Natural killer cell (primary cell): ENCODE measurements around the gene CASTOR1. TPM values are rescaled to one million over a fixed set of nuclear protein-coding genes. Genes with fewer than 3 reads are reported as not detected.

ENCODE experiments used
- ATAC-seq, 3 donors: fragments of 150-1000 bp in 2 of 3; fragments of 200-7000 bp in 1 of 3; cut with Tn5 transposase; 1 replicate in 1 of 3; 2 replicates in 2 of 3; pipeline ENCODE4 v1.10.0; 2021; ENCODE audit warnings: mild to moderate bottlenecking in 2 of 3, moderate library complexity in 2 of 3
- DNase-seq, 2 donors: peaks; one replicate each; pipeline versions ENCODE4 v3.0.0 to v3.0.0-alpha.2; 2013 to 2021; ENCODE audit warnings: mixed read lengths in 1 of 2
- H3K27ac ChIP-seq: one replicate; pipeline ENCODE4 v1.5.1; 2013; ENCODE audit warnings: mild to moderate bottlenecking, low read length
- H3K27me3 ChIP-seq: one replicate; pipeline ENCODE4 v1.6.1; 2013; ENCODE audit warnings: low read length; ENCODE audit not compliant: control insufficient read depth, insufficient read depth
- H3K36me3 ChIP-seq: one replicate; pipeline ENCODE4 v1.6.1; 2013; ENCODE audit warnings: low read length; ENCODE audit not compliant: control insufficient read depth, insufficient read depth
- H3K4me1 ChIP-seq: one replicate; pipeline ENCODE4 v1.6.1; 2013; ENCODE audit warnings: low read length; ENCODE audit not compliant: control insufficient read depth, insufficient read depth
- H3K4me3 ChIP-seq: one replicate; pipeline ENCODE4 v1.5.1; 2013; ENCODE audit warnings: low read length
- H3K9me3 ChIP-seq: one replicate; pipeline ENCODE4 v1.6.1; 2013; ENCODE audit warnings: low read length; ENCODE audit not compliant: control insufficient read depth, insufficient read depth
- H3K27ac Mint-ChIP-seq, 2 donors: one replicate each; pipeline ENCODE4 v1.8.0; 2022; ENCODE audit warnings: mild to moderate bottlenecking in 2 of 2, mixed read lengths in 2 of 2, moderate library complexity in 1 of 2
- H3K27me3 Mint-ChIP-seq, 2 donors: one replicate each; pipeline ENCODE4 v1.8.0; 2022; ENCODE audit warnings: low read depth in 2 of 2, mixed read lengths in 2 of 2
- H3K36me3 Mint-ChIP-seq: one replicate; pipeline ENCODE4 v1.8.0; 2022; ENCODE audit warnings: mixed read lengths
- H3K4me1 Mint-ChIP-seq, 2 donors: one replicate each; pipeline ENCODE4 v1.8.0; 2022; ENCODE audit warnings: mixed read lengths in 2 of 2
- H3K4me3 Mint-ChIP-seq: one replicate; pipeline ENCODE4 v1.8.0; 2022; ENCODE audit warnings: mild to moderate bottlenecking, moderate library complexity, mixed read lengths
- H3K9me3 Mint-ChIP-seq, 2 donors: one replicate each; pipeline ENCODE4 v1.8.0; 2022; ENCODE audit warnings: mixed read lengths in 2 of 2
- WGBS: methylation state at CpG from one replicate; pipeline ENCODE4 v1.1.7; 2013; ENCODE audit warnings: missing lambda C conversion rate; ENCODE audit not compliant: insufficient coverage; 5-methylcytosine and 5-hydroxymethylcytosine counted together
- intact Hi-C: fragments of 100-400 bp; cut with micrococcal nuclease; formaldehyde crosslinking; loops from one replicate; pipeline ENCODE4 v1.14.2; 2022
- total RNA-seq, 4 donors: library from RNA; stranded (reverse); fragments of 120-200 nt in 1 of 4; gene quantifications; one replicate each; pipeline versions ENCODE4 v1.2.3 to v1.2.4, GENCODE V29; 2013 to 2022
- TF ChIP-seq, protein P1 (sequence below): fragments of 200-600 bp; IDR thresholded peaks from one replicate; pipeline ENCODE4 v1.8.0; 2022; ENCODE audit warnings: antibody characterized with exemption

CASTOR1 gene
- total RNA-seq, 3 donors from 2014 or later (not counting 1 experiment from before 2014, with no cell fraction given): 7.0 to 11.9 (median 8.8) TPM

DNA sequence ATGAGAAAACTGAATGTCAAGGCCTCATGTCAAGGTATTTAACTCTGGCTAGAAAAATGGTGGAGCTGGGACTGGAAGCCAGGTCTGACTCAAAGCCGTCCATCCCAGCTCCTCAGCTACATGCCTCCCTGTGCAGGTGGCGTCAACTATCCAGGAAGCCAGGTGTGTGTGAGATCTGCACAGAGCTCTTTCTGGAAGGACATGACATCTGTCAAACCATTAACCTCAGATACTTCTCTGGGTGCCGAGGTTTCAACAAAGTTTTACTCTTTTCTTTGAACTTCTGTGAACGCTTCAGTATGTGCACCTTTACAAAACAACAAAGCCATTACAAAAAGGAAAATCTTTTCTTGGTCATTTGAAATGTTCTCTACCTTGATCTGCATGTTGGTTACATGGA is 7.0 kb upstream of the CASTOR1 start:
- Histone ChIP-seq H3K27ac (no peak overlapping the region), H3K4me3 (no peak overlapping the region), H3K9me3 (no peaks in the 10 kb centered on the region), H3K27me3 (no peaks in the 10 kb centered on the region), H3K4me1 (peaks cover 9% of the 10 kb centered on the region), H3K36me3 (peaks cover 74% of the 10 kb centered on the region)
- WGBS: 71% methylated on average over 4 of the region's 4 CpGs
- Mint-ChIP-seq H3K27me3 (no peaks in the 10 kb centered on the region), H3K27ac (no peak overlapping the region), H3K4me1 (peaks cover 4 to 11% of the 10 kb centered on the region in 2 donors), H3K9me3 (no peaks in the 10 kb centered on the region), H3K36me3 (no peaks in the 10 kb centered on the region), H3K4me3 (no peak overlapping the region)
- TF ChIP-seq, protein P1, sequence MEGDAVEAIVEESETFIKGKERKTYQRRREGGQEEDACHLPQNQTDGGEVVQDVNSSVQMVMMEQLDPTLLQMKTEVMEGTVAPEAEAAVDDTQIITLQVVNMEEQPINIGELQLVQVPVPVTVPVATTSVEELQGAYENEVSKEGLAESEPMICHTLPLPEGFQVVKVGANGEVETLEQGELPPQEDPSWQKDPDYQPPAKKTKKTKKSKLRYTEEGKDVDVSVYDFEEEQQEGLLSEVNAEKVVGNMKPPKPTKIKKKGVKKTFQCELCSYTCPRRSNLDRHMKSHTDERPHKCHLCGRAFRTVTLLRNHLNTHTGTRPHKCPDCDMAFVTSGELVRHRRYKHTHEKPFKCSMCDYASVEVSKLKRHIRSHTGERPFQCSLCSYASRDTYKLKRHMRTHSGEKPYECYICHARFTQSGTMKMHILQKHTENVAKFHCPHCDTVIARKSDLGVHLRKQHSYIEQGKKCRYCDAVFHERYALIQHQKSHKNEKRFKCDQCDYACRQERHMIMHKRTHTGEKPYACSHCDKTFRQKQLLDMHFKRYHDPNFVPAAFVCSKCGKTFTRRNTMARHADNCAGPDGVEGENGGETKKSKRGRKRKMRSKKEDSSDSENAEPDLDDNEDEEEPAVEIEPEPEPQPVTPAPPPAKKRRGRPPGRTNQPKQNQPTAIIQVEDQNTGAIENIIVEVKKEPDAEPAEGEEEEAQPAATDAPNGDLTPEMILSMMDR: no peak
- intact Hi-C loops: no loop called here
- DNase-seq: peak in 1 of 2 donors; percentile 48
- ATAC-seq: no peak

DNA sequence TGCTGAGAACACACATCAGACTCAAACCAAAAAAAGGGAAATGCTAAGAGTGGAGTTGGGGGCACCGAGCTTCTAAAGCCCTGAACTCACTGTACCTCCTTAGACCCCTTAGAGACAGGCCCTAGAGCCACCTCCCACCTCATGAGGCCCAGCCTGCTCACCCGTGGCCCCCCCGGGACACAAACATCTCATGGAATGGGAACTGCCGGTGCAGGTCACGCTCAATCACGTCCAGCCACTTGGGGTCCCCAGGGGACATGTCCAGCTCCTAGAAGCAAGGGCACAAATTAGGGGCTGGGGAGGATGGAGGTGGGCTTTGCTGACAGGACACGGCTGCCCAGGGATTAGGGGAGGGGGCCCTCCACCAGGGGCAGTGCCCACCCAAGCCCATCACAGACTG is 6.3 kb upstream of the CASTOR1 start:
- Mint-ChIP-seq H3K9me3 (no peaks in the 10 kb centered on the region), H3K27me3 (no peaks in the 10 kb centered on the region), H3K4me3 (no peak overlapping the region), H3K27ac (no peak overlapping the region), H3K36me3 (no peaks in the 10 kb centered on the region), H3K4me1 (peaks cover 0 to 8% of the 10 kb centered on the region in 2 donors)
- H3K4me1 ChIP-seq: peaks cover 7% of the 10 kb centered on the region
- no peak overlapping the region for H3K27ac ChIP-seq
- no peak overlapping the region for H3K4me3 ChIP-seq
- intact Hi-C loops: no loop called here
- WGBS: 88% methylated on average over 7 of the region's 7 CpGs
- TF ChIP-seq, protein P1: no peak
- no peaks in the 10 kb centered on the region for H3K27me3 ChIP-seq
- no peak for DNase-seq
- peaks cover 70% of the 10 kb centered on the region for H3K36me3 ChIP-seq
- no peaks in the 10 kb centered on the region for H3K9me3 ChIP-seq
- no peak for ATAC-seq

DNA sequence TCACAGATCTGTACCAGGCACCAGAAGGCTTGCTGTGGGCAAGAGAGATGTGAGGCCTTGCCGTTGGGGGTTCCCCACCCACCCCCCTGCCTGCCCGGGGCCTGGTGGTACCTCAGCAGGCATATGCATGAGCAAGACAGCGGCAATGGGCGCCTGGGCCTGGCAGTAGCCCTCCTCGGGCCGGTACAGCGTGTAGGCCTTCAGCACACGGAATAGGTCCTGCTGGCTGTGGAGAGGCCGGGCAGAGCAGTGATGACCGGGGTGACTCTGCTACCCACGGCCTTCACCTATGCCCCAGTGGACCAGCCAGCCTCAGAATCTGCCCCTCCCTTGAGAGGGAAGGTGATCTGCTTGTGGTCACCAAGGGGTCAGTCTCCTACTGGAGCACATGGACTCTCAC is 5.5 kb upstream of the CASTOR1 start:
- Mint-ChIP-seq H3K27me3 (no peaks in the 10 kb centered on the region), H3K36me3 (no peaks in the 10 kb centered on the region), H3K9me3 (no peaks in the 10 kb centered on the region), H3K4me1 (peaks cover 6 to 16% of the 10 kb centered on the region in 2 donors), H3K4me3 (no peak overlapping the region), H3K27ac (no peak overlapping the region)
- no peaks in the 10 kb centered on the region for H3K9me3 ChIP-seq
- H3K27ac ChIP-seq: no peak overlapping the region
- H3K27me3 ChIP-seq: no peaks in the 10 kb centered on the region
- no peak for DNase-seq
- H3K4me1 ChIP-seq: peaks cover 15% of the 10 kb centered on the region
- 96% methylated on average over 11 of the region's 11 CpGs for WGBS
- no peak for ATAC-seq
- TF ChIP-seq, protein P1: no peak
- H3K4me3 ChIP-seq: no peak overlapping the region
- H3K36me3 ChIP-seq: peaks cover 70% of the 10 kb centered on the region
- intact Hi-C loops: no loop called here

DNA sequence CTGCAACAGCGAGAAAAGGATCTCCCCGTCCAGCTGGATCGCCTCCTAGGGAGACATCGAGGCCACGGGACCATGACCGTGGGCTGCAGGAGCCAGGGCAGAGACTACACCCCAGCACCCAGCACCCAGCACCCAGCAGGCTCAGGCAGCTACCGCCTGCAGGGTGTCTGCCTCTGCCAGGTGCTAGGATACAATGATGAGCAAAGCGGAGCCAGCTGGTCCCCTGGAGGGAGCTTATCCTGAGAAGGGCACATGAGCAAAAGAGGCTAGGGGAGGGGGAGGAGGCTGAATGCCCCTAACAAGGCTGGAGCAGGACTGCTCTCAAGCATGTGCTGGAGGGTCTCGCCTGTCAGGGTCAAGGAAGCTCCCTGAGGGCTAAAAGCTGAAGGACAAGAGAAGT is 4.8 kb upstream of the CASTOR1 start:
- TF ChIP-seq, protein P1: no peak
- no peak overlapping the region for H3K4me3 Mint-ChIP-seq
- H3K4me1 Mint-ChIP-seq: peaks cover 9 to 21% of the 10 kb centered on the region in 2 donors
- H3K36me3 Mint-ChIP-seq: no peaks in the 10 kb centered on the region
- H3K27me3 ChIP-seq: no peaks in the 10 kb centered on the region
- WGBS: 95% methylated on average over 9 of the region's 9 CpGs
- DNase-seq (no peak), ATAC-seq (no peak)
- no peaks in the 10 kb centered on the region for H3K27me3 Mint-ChIP-seq
- H3K27ac Mint-ChIP-seq: no peak overlapping the region
- H3K27ac ChIP-seq: no peak overlapping the region
- intact Hi-C loops: no loop called here
- no peaks in the 10 kb centered on the region for H3K9me3 ChIP-seq
- no peak overlapping the region for H3K4me3 ChIP-seq
- peaks cover 66% of the 10 kb centered on the region for H3K36me3 ChIP-seq
- H3K4me1 ChIP-seq: peaks cover 18% of the 10 kb centered on the region
- no peaks in the 10 kb centered on the region for H3K9me3 Mint-ChIP-seq
